Prostate gland (tissue), 2 donors: ENCODE measurements around the gene TMEM63C. TPM values are rescaled to one million over a fixed set of nuclear protein-coding genes. Genes with fewer than 3 reads are reported as not detected.

ENCODE experiments used
- DNase-seq: peaks from one replicate; pipeline ENCODE4 v3.0.0-alpha.2; 2019; ENCODE audit warnings: low spot score
- H3K27ac ChIP-seq, 2 donors: fragments of 200-600 bp; sonication (generic); 2 replicates each; pipeline ENCODE4 v1.5.1; 2017 to 2019
- H3K27me3 ChIP-seq: fragments of 200-600 bp; sonication (generic); replicated peaks from 2 replicates; pipeline ENCODE4 v1.5.1; 2019; ENCODE audit not compliant: insufficient read depth
- H3K36me3 ChIP-seq, 2 donors: fragments of 200-600 bp; sonication (generic); 1 replicate in 1 of 2; 2 replicates in 1 of 2; pipeline versions ENCODE4 v1.5.1 to v1.8.1; 2017 to 2019
- H3K4me1 ChIP-seq: fragments of 200-600 bp; sonication (generic); replicated peaks from 2 replicates; pipeline ENCODE4 v1.5.1; 2019
- H3K4me3 ChIP-seq, 2 donors: fragments of 200-600 bp; sonication (generic); 2 replicates each; pipeline ENCODE4 v1.5.1; 2017 to 2019
- H3K9me3 ChIP-seq: fragments of 200-600 bp; sonication (generic); 2 replicates; pipeline ENCODE4 v1.5.1; 2017
- CTCF ChIP-seq, 4 experiments: fragments of 200-600 bp in 2 of 4; fragments of 450-650 bp in 2 of 4; sonication (generic) in 2 of 4; IDR thresholded peaks; 1 replicate in 3 of 4; 2 replicates in 1 of 4; pipeline ENCODE4 v1.5.1; 2016 to 2019; ENCODE audit warnings: antibody characterized with exemption in 4 of 4, mild to moderate bottlenecking in 2 of 4, moderate library complexity in 2 of 4
- POLR2A ChIP-seq: fragments of 450-650 bp; IDR thresholded peaks from one replicate; pipeline ENCODE4 v1.6.1; 2016; ENCODE audit warnings: antibody characterized with exemption, mild to moderate bottlenecking
- POLR2AphosphoS5 ChIP-seq: sonication (generic); formaldehyde crosslinking; IDR thresholded peaks from one replicate; pipeline ENCODE4 v1.6.1; 2017; ENCODE audit warnings: antibody characterized with exemption
- WGBS: methylation state at CpG from one replicate; pipeline ENCODE4 v1.1.5; 2018; 5-methylcytosine and 5-hydroxymethylcytosine counted together
- intact Hi-C: fragments of 100-400 bp; cut with DNase I; formaldehyde crosslinking; loops from one replicate; pipeline ENCODE4 v1.14.2; 2022
- total RNA-seq, 2 donors: library from RNA; depleted of rRNA; stranded (reverse); fragments of >200 nt; gene quantifications; one replicate each; pipeline ENCODE4 v1.1.0, GENCODE V29; 2016

The TMEM63C gene
- total RNA-seq, 2 donors from 2014 or later = 2.0 to 7.8 TPM

DNA sequence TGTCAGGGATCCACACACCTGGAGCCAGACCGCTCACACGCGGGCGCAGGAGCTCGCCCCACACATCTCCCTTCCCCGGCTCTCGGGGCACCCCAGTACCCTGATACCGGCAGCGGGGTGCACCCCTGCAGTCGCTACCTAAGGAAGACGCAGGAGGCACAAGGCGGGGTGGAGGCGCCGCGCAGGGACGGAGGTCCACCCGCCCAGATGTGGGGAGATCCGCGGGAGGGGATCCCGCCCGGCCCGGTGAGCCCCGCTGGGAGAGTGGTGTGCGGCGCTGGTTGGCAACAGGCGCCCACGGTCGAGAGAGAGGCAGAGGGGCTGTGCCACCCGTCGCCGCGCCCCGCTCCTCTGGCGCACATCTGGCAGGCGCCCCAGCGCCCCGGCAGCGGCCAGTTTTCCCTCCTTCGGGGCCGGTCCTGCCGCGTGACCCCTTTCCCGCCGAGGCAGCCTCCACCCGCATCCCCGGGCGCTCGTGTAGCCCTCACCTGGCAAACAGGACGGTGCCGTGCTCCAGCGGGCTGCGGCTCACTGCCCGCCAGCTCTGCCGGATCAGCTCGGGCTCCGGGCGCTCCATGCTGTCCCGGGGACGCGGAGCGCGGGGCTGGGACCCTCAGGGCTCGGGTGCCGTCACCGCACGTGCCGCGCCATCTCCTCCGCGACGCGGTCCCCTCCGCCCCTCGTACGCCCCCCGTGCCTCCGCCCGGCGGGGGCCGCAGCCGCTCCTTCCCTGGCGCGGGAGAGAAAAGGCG lies 88.9 kb downstream of the TMEM63C start:
- intact Hi-C loops = no loop called here
- 3% methylated on average over 46 of the region's 84 CpGs for WGBS
- DNase-seq = no peak
- H3K4me1 ChIP-seq = no peaks in the 10 kb centered on the region
- no peak for TF ChIP-seq POLR2AphosphoS5
- no peak for TF ChIP-seq CTCF (IDR thresholded peaks at IDR 0.05)
- TF ChIP-seq POLR2A = no peak
- peaks cover 20% of the 10 kb centered on the region for H3K27me3 ChIP-seq
- H3K27ac ChIP-seq = no peak overlapping the region
- no peak overlapping the region for H3K4me3 ChIP-seq
- H3K9me3 ChIP-seq = no peaks in the 10 kb centered on the region
- no peaks in the 10 kb centered on the region for H3K36me3 ChIP-seq

- intact Hi-C loops = no loop called here
- Histone ChIP-seq H3K27me3 (peaks cover 20% of the 10 kb centered on the region), H3K9me3 (no peaks in the 10 kb centered on the region), H3K27ac (no peak within 1 kb of the TSS), H3K4me1 (no peaks in the 10 kb centered on the region), H3K36me3 (no peaks in the 10 kb centered on the region), H3K4me3 (no peak within 1 kb of the TSS)
- no peak for DNase-seq
- WGBS = 31% methylated on average over 14 of the region's 38 CpGs
- TF ChIP-seq POLR2A (no peak), CTCF (IDR thresholded peaks at IDR 0.05) (no peak), POLR2AphosphoS5 (no peak)
These were observed 89.6 kb downstream of the TMEM63C start, which contains the start of gene NGB for GRCh38 chr14:77271113-77271710. TSS of gene NGB (minus strand) at chr14:77271206. CDS start at chr14:77270937, 269 bp downstream.

GRCh38 chr14:77272261-77272660 lies 90.7 kb downstream of the TMEM63C start:
- H3K4me3 ChIP-seq = no peak overlapping the region
- no peak for DNase-seq
- H3K9me3 ChIP-seq = no peaks in the 10 kb centered on the region
- intact Hi-C loops = no loop called here
- H3K27ac ChIP-seq = no peak overlapping the region
- TF ChIP-seq POLR2AphosphoS5 (no peak), CTCF (IDR thresholded peaks at IDR 0.05) (no peak), POLR2A (no peak)
- WGBS = 93% methylated on average over 4 of the region's 4 CpGs
- no peaks in the 10 kb centered on the region for H3K36me3 ChIP-seq
- H3K27me3 ChIP-seq = peaks cover 20% of the 10 kb centered on the region
- no peaks in the 10 kb centered on the region for H3K4me1 ChIP-seq

DNA sequence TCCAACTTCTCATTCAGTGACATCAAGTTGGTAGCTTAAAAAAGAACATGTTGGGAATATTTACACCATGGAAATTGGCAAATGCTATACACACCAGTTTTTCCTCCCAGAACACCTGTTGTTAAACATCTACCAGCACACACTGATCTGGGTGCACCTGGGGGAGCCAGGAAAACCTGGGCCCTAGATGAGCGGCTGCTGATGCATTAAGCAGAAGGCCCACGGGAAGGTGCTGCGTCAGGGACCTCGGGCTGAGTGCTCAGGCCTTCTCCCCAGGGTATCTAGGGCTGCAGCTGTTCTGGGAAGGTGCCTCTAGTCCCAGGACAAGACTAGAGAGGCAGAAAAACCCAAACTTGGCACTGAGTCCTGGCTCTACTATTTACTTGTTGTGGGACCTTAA lies 92.2 kb downstream of the TMEM63C start:
- Histone ChIP-seq H3K4me1 (no peaks in the 10 kb centered on the region), H3K27me3 (peaks cover 20% of the 10 kb centered on the region), H3K4me3 (no peak overlapping the region), H3K36me3 (no peaks in the 10 kb centered on the region), H3K27ac (no peak overlapping the region), H3K9me3 (no peaks in the 10 kb centered on the region)
- no peak for TF ChIP-seq POLR2AphosphoS5
- no peak for TF ChIP-seq POLR2A
- TF ChIP-seq CTCF (IDR thresholded peaks at IDR 0.05) = no peak
- no peak for DNase-seq
- WGBS = 93% methylated on average over 4 of the region's 4 CpGs
- intact Hi-C loops = no loop called here
